Motor neuron (in vitro differentiated cells): ENCODE results near the gene CACNA1H. TPM values are rescaled to one million over a fixed set of nuclear protein-coding genes. Genes with fewer than 3 reads are reported as not detected.
"Not testable (repeated sequence)": the region's sequence is repeated elsewhere in the genome, so short reads cannot be mapped to it uniquely, and the experiment has no call there.

ENCODE experiments used
- ATAC-seq, 8 experiments: fragments of 200-7000 bp; cut with Tn5 transposase; replicated peaks in 6 of 8; 2 replicates each; pipeline ENCODE4 v1.8.0; 2021; ENCODE audit warnings: mild to moderate bottlenecking in 8 of 8, moderate library complexity in 8 of 8
- H3K27ac ChIP-seq, 2 donors: fragments of 250-450 bp; sonication (Bioruptor Pico); 2 replicates each; pipeline ENCODE4 v1.9.0; 2021; ENCODE audit warnings: antibody characterized with exemption in 2 of 2, mild to moderate bottlenecking in 2 of 2, moderate library complexity in 1 of 2
- H3K4me1 ChIP-seq, 2 donors: fragments of 250-450 bp; sonication (Bioruptor Pico); replicated peaks in 1 of 2; 2 replicates each; pipeline ENCODE4 v1.6.1; 2021; ENCODE audit warnings: antibody characterized with exemption in 2 of 2, mild to moderate bottlenecking in 2 of 2, moderate library complexity in 1 of 2
- H3K4me3 ChIP-seq, 5 donors: fragments of 250-450 bp; sonication (Bioruptor Pico); 2 replicates each; pipeline ENCODE4 v1.9.0; 2021; ENCODE audit warnings: antibody characterized with exemption in 5 of 5, mild to moderate bottlenecking in 5 of 5, moderate library complexity in 4 of 5
- WGBS, 10 experiments: fragments of 450-650 bp; shearing (Covaris generic); methylation state at CpG; one replicate each; pipeline ENCODE4 v1.0.0; 2022; 5-methylcytosine and 5-hydroxymethylcytosine counted together
- in situ Hi-C, 9 experiments: fragments of 400-800 bp; cut with MboI; loops; one replicate each; pipeline ENCODE4 v1.15.0; 2021; ENCODE audit warnings: low sequenced_read_pairs in 9 of 9, low pct_unique_long_range_greater_than_20kb in 2 of 9; ENCODE audit not compliant: unreplicated experiment in 9 of 9
- total RNA-seq, 8 experiments: library from RNA; unstranded; fragments of 300-600 nt; gene quantifications; 2 replicates each; pipeline versions ENCODE4 v1.2.3 to v1.2.4, GENCODE V29; 2022

Gene CACNA1H
- total RNA-seq, 8 experiments from 2014 or later: 0.36 to 30.6 (median 20.9) TPM; not detected in 1

DNA sequence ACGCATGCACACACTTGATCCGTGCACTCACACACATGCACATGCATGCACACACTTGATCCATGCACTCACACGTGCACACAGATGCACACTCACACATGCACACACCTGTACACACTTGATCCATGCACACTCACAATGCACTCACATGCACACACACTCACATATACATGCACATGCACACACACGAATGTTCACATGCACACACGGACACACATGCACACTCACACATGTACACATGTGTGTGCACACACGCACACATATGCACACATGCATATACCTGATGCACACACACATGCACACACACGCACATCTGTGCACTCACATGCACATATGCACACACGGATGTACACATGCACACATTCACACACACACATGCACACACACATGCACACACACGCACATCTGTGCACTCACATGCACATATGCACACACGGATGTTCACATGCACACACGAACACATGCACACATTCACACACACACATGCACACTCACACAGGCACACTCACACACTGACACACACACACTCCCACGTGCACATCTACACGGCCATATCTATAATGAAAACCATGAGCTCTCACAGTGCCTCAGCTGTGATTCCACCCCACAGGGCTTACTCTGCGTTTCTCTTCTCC is 95.1 kb downstream of the CACNA1H start:
- H3K27ac ChIP-seq, H3K4me3 ChIP-seq, in situ Hi-C loops, ATAC-seq, H3K4me1 ChIP-seq: not testable (repeated sequence)
- WGBS, 10 experiments: 65 to 89% (median 76%) methylated on average over 2 to 5 of the region's 14 CpGs; no CpG with 5 or more reads in 6 of the 10 experiments

DNA sequence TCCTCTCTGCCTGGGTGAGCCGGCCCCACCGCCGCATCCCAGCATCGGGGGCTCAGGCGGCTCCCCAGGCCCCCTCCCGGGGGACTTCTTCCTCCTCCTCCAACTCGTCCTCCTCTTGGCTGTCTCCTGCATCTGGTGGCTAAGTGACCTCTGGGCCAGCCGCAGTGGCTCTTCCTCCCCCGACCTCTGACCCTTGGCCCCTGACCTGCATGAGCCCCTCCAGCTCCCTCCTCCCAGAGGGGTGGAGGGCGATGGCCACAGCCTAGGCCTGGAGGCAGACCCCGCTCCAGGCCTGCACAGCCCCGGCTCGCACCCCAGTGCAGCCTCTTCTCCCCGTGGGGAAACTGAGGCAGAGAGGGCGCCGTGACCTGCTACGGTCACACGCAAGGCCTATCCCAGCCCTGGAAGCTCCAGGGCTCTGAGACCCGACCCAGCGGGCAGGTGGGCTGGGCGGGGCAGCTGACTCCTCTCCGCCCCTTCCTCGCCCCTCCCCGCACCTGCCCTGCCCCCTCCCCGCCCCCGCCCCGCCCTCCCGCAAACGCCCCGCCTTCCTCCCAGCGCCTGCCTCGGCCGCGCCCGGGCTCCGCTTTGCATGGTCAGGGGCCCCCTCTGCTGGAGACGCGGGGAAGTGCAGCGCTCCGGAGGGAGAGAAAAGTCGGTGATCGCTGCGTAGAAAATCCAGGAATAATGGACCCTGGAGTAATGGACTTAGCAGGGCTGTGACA is 96.3 kb downstream of the CACNA1H start:
- whole genome bisulfite sequencing, 10 experiments: no CpG with 5 or more reads among the region's 43 CpGs
- peak; percentile 21 to 84 (median 68) for ATAC-seq
- H3K4me3 ChIP-seq, H3K4me1 ChIP-seq, in situ Hi-C loops, H3K27ac ChIP-seq: not testable (repeated sequence)

DNA sequence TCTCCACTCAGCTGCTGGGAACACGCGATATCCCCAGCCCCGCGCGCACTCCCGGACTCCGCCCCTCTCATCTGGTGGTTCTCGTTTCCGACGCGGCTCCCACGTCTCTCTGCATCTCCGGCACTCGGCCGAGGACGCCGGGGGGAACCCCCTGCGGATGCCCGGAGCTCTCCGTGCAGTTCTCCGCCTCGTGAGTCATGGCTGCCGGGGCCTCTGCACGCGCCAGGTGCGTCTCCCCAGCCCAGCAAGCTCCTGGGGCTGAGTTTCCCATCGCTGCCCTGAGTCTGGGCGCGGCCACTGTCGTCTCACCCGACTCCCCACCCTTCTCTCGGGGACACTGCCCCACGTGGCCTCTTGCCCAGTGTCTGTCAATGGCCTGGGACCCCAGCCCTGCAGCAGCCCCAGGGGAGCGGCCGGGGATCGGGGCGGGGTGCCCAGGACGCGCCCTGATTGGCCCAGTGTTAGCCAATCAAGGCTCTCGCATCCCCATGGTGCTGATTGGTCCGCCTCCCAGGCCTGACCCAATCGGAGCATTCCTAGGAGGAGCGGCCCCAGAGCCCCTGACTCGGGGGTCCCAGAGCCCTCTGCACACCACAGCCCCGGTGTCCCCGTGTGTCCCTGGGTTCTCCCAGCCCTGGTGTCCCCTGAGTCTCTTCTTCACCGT is 100.9 kb downstream of the CACNA1H start:
- H3K4me1 ChIP-seq, in situ Hi-C loops, H3K27ac ChIP-seq, H3K4me3 ChIP-seq: not testable (repeated sequence)
- peak in 7 of 8 experiments; percentile 10 to 94 (median 67) for ATAC-seq
- WGBS, 10 experiments: no CpG with 5 or more reads among the region's 47 CpGs

DNA sequence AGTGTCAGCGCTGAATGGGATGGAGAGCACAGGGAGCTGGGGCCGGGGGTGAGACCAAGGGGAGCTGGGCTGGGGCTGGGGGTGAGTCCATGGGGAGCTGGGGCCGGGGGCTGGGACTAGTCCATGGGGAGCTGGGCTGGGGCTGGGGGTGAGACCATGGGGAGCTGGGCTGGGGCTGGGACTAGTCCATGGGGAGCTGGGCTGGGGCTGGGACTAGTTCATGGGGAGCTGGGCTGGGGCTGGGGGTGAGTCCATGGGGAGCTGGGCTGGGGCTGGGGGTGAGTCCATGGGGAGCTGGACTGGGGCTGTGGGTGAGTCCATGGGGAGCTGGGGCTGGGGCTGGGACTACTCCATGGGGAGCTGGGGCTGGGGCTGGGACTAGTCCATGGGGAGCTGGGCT is 101.9 kb downstream of the CACNA1H start:
- H3K4me1 ChIP-seq, ATAC-seq, in situ Hi-C loops, H3K4me3 ChIP-seq, H3K27ac ChIP-seq: not testable (repeated sequence)
- no CpG with 5 or more reads among the region's 3 CpGs for WGBS, 10 experiments

DNA sequence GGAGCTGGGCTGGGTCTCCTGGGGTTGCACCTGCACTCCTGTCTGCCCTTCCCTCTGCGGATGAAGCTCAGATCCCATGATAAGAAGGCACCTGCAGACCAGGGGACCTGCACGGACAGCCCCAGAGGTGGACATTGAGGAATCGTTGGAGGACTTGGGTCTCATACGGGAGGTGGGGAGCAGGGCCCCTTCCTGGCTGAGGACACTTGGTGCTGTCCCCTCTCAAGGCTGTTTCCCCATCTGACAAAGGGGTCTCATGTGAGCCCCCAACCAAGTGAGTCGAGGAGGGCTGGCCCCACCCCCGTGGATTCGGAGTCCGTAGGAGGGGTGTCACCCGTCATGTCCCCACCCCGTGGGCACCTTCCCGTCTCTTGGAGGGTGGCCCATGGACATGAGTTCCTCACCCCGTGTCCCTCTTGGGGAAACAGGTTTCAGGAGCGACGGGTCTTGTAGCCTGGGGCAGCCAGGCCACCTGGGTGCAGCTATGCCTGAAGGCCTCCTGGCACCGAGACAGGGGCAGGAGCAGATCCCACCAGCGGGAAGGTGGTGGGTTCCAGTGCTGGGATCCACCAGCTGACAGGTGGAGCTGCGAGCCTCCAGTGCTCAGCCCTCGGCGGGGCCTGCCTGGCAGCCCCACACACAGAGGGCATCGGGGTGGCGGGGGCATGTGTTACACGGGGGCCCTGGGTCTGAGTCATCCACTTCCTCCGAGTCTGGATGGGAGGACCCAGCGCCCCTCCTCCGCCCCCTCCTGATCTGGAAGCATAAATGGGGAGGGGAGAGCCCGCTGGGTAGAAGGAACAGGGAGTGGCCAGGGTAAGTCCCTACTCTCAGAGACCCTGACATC is 102.6 kb downstream of the CACNA1H start, which contains the start of gene TPSD1:
Gene TPSD1 (plus strand): TSS at position 794 of the 847 bp plus-strand sequence. CDS start 212 bp downstream, outside the sequence.
- WGBS, 10 experiments: no CpG with 5 or more reads among the region's 26 CpGs
- H3K4me3 ChIP-seq, in situ Hi-C loops, ATAC-seq, H3K4me1 ChIP-seq, H3K27ac ChIP-seq: not testable (repeated sequence)

DNA sequence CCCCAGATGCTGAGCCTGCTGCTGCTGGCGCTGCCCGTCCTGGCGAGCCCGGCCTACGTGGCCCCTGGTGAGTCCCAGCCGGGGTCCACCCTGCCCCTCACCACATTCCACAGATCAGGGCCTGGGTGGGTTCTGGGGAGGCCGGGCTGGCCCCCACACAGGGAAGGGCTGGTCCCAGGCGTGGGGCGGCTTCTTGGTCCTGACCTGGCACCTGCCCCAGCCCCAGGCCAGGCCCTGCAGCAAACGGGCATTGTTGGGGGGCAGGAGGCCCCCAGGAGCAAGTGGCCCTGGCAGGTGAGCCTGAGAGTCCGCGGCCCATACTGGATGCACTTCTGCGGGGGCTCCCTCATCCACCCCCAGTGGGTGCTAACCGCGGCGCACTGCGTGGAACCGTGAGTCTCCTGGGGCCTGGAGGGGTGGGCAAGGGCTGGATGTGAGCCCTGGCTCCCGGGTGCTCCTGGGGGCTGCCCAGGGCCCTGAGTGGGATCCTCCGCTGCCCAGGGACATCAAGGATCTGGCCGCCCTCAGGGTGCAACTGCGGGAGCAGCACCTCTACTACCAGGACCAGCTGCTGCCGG is 103.5 kb downstream of the CACNA1H start:
- ATAC-seq, H3K4me1 ChIP-seq, H3K4me3 ChIP-seq, in situ Hi-C loops, H3K27ac ChIP-seq: not testable (repeated sequence)
- WGBS, 10 experiments: 0 to 93% (median 40%) methylated on average over 1 to 3 of the region's 23 CpGs; no CpG with 5 or more reads in 7 of the 10 experiments

DNA sequence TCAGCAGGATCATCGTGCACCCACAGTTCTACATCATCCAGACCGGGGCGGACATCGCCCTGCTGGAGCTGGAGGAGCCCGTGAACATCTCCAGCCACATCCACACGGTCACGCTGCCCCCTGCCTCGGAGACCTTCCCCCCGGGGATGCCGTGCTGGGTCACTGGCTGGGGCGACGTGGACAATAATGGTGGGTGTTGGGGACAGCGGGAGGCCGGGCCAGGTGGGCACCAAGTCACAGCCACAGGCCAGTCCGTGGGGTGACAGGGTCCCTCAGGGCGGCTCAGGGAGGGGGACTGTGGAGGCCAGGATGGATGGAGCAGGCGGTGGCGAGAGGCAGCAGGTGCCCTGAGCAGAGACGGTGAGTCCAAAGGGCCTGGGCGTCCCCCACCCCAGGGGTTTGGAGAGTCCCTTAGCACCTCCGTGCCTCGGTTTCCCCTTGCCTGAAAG is 104.0 kb downstream of the CACNA1H start:
- in situ Hi-C loops: no loop called here
- WGBS, 10 experiments: 20 to 100% (median 53%) methylated on average over 1 to 5 of the region's 22 CpGs; no CpG with 5 or more reads in 6 of the 10 experiments
- ATAC-seq: no peak
- peaks cover 0 to 6% of the 10 kb centered on the region in 2 donors for H3K4me1 ChIP-seq
- H3K4me3 ChIP-seq: no peak overlapping the region
- H3K27ac ChIP-seq: no peak overlapping the region

DNA sequence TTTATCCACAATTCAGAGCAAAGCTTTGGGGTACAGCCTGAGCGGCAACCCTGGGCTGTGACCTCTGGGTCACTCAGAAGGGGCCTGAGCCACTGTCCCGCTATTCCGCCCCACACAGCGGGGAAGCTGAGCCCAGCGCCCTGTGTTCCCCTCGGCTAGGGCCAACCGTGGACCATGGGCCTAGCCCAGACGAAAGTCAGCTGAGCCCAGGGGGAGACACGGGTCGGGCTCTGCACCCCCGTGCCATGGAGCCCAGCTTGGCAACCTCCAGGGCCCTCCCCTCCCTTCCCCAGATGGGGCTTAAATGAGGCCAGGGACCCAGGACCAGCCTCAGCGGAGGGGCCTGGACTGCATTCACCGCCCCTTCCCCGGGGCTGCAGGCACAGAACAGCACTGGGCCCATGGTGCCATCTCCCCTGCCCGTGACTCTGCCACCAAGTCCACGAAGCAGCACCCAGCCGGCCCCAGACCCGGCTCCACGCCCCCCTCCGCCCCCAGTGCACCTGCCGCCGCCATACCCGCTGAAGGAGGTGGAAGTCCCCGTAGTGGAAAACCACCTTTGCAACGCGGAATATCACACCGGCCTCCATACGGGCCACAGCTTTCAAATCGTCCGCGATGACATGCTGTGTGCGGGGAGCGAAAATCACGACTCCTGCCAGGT is 104.8 kb downstream of the CACNA1H start:
- no peak for ATAC-seq
- Histone ChIP-seq H3K27ac (no peak overlapping the region), H3K4me1 (peaks cover 0 to 6% of the 10 kb centered on the region in 2 donors), H3K4me3 (no peak overlapping the region)
- in situ Hi-C loops: no loop called here
- 35 to 100% (median 51%) methylated on average over 1 to 5 of the region's 34 CpGs; no CpG with 5 or more reads in 7 of the 10 experiments for WGBS, 10 experiments

DNA sequence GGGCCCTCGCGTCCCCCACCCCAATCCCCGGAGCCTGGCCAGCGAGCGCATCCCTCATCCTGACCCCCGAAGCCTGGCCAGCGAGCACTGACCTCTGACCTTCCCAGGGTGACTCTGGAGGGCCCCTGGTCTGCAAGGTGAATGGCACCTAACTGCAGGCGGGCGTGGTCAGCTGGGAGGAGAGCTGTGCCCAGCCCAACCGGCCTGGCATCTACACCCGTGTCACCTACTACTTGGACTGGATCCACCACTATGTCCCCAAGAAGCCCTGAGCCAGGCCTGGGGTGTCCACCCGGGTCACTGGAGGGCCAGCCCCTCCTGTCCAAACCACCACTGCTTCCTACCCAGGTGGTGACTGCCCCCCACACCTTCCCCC is 105.3 kb downstream of the CACNA1H start:
- Histone ChIP-seq H3K4me1 (peaks cover 0 to 6% of the 10 kb centered on the region in 2 donors), H3K4me3 (no peak overlapping the region), H3K27ac (no peak overlapping the region)
- ATAC-seq: no peak
- in situ Hi-C loops: no loop called here
- WGBS, 10 experiments: 83% methylated on average over 2 of the region's 12 CpGs; no CpG with 5 or more reads in 9 of the 10 experiments

DNA sequence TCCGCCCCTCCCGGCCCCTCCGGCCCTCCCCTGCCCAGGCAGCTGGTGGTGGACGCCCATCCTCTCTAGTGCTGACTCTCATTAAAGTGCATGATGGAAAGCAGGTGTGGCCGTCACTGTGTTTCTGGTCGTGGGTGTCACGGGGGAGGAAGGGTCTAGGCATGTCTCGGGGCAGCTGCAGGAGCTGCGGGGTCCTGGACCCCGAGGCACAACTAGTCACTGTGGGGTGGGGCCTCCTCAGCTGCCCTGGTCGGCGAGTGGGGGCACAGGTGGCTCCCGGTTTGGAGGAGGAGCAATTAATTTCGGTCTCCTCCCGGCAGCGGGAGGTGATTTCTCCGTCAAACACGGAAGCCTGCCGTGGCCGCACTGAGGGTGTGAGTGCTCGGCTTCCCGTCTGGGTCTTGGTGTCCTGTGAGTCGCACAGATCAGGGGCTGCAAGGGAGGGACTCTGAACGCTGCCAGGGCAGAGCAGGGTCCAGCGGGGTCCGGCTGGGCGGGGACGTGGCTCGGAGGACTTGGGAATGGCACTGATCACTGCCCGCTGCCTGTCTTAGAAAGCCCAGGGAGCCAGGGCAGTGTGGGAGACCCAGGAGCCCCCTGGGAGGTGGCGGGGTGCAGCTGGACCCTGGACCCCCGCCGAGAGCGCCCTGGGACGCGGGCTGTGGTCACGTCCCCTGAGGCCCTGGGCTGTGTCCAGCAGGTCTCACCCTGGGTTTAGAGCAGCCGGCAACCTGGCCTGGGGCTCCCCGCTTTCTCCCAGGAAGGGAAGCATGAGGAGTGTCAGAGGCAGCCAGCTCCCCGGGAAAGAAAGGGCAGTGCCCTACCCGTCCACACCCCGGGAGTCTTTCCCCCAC is 106.2 kb downstream of the CACNA1H start:
- H3K4me3 ChIP-seq: no peak overlapping the region
- 0% methylated on average over 1 of the region's 42 CpGs; no CpG with 5 or more reads in 9 of the 10 experiments for WGBS, 10 experiments
- peak; percentile 16 to 73 (median 50) for ATAC-seq
- H3K27ac ChIP-seq: no peak overlapping the region
- H3K4me1 ChIP-seq: peaks cover 0 to 6% of the 10 kb centered on the region in 2 donors
- in situ Hi-C loops: no loop called here

DNA sequence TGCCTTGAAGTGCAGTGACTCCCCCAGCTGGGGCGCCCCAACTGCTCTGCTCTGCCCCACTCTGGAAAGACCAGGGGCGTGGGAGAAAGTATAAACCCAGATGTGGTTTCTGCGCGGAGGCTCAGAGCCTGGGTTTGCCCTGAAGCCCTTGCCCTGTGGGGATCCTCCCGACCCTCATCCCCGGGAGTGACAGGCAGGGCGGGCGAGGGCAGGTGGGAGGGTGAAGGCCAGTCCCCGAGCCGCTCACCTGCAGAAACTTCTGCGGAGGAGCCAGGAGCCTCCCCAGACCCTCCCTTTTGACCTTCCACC is 106.8 kb downstream of the CACNA1H start:
- ATAC-seq: peak in 1 of 8 experiments; percentile 21
- WGBS, 10 experiments: 0% methylated on average over 1 of the region's 11 CpGs; no CpG with 5 or more reads in 7 of the 10 experiments
- in situ Hi-C loops: no loop called here
- Histone ChIP-seq H3K4me3 (no peak overlapping the region), H3K4me1 (peaks cover 0 to 6% of the 10 kb centered on the region in 2 donors), H3K27ac (no peak overlapping the region)
